T-helper 1 cell treated with Interleukin-12 subunit alpha and Interleukin-12 subunit beta and Interleukin-4 antibody, amounts not matched to agents 30 ng/mL and 1 ng/mL, for 36 hours (primary cell): ENCODE measurements around the gene ZDHHC19. TPM values are rescaled to one million over a fixed set of nuclear protein-coding genes. Genes with fewer than 3 reads are reported as not detected.

ENCODE experiments used
- intact Hi-C: fragments of 100-400 bp; cut with micrococcal nuclease; formaldehyde crosslinking; loops from one replicate; pipeline ENCODE4 v1.15.1; 2024
- total RNA-seq: library from RNA; stranded (reverse); gene quantifications from 2 replicates; pipeline ENCODE4 v1.2.3, GENCODE V29; 2022

Gene ZDHHC19
- total RNA-seq, 1 donor from 2014 or later, result not detected

GRCh38 chr3:196225086-196225485 lies 13.9 kb upstream of the ZDHHC19 start:
- intact Hi-C loops, result no loop called here

DNA sequence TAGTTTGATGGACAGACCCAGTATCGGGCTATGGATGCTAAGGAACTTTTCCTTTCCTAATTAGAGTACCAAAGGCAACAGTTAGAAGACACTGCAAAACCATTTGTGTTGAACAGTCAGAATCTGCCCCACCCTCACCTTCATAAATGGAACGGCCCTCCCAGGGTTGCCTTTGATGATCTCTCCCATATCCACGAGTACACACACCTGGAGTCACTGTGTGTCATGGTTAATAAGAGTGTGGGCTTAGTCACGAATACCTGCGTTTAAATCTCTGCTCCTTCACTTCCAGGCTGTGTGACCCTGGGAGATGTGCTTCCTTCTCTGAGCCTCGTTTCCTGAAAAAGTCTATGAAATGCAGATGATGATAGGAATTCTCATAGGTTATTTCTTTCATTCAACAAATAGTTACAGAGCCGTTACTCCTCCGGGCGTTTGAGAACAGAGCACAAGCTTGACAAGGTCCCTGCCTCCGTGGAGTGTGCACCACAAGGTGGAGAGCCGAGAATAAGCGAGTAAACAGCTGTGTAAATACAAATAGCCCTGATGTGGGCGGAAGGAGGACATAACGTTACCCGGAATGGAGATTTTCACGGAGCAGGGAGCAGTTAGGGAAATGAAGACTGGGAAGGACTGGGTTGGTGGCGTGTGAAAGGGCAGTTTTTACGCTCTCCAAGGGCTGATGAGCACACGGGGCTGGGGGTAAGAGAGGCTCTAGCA lies 11.8 kb upstream of the ZDHHC19 start:
- intact Hi-C loops, result no loop called here

GRCh38 chr3:196220991-196221390 lies 9.8 kb upstream of the ZDHHC19 start:
- intact Hi-C loops, result no loop called here

- intact Hi-C loops, result no loop called here
Measured at GRCh38 chr3:196220587-196220986, 9.4 kb upstream of the ZDHHC19 start.

DNA sequence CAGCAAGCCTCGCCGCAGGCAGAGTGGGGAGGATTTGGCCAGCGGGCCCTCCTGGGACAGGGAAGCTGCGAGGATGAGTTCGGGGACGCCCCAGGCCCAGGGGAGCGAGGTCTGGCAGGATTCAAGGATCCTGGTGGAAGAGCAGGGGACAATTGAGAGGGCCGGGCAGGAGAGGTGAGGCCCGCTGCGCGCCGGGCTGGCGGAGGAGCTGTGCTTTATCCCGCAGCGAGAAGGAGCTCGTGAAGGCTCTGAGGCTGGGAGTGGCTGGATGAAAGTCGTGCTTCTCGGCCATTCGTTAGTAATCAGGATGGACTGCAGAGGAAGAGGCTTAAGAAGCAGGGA lies 8.7 kb upstream of the ZDHHC19 start:
- intact Hi-C loops, result loop anchor here (1.0 to 2.0 kb wide), 3 partner anchors 12 to 212 kb away; partner anchors contain the start of gene UBXN7

- intact Hi-C loops, result loop anchor here (1.0 to 2.0 kb wide), 3 partner anchors 11 to 213 kb away; partner anchors contain the start of gene UBXN7
Measured at GRCh38 chr3:196219194-196219969, 8.2 kb upstream of the ZDHHC19 start.

DNA sequence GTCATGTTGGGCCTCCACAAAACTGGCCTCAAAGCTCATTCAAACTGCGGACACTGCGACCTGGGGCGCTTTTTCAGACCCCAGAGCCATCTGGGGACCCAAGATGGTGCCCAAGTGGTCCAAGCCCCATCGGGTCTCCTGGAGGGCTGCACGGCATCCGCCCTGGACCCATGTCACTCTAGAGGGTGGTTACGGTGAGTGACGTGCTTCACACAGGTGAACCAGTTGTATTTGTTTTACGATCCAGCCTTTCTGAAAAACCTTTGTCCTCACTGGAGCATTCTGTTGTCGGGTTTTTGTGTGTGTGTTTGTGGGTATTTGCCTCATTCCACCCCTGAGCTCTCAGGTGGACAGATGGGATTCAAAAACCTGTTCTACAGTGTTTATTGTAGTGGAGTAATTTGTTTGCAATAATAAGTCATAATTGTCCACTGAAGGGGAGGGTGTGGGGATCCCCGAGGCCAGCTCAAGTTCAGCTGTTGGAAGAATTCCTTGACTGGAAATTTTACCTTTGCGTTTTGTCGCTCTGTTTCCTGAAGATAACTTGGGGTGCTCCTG lies 7.0 kb upstream of the ZDHHC19 start:
- intact Hi-C loops, result loop anchor here (2.0 kb wide), 1 partner anchor 57 kb away; no protein-coding TSS in a partner anchor

DNA sequence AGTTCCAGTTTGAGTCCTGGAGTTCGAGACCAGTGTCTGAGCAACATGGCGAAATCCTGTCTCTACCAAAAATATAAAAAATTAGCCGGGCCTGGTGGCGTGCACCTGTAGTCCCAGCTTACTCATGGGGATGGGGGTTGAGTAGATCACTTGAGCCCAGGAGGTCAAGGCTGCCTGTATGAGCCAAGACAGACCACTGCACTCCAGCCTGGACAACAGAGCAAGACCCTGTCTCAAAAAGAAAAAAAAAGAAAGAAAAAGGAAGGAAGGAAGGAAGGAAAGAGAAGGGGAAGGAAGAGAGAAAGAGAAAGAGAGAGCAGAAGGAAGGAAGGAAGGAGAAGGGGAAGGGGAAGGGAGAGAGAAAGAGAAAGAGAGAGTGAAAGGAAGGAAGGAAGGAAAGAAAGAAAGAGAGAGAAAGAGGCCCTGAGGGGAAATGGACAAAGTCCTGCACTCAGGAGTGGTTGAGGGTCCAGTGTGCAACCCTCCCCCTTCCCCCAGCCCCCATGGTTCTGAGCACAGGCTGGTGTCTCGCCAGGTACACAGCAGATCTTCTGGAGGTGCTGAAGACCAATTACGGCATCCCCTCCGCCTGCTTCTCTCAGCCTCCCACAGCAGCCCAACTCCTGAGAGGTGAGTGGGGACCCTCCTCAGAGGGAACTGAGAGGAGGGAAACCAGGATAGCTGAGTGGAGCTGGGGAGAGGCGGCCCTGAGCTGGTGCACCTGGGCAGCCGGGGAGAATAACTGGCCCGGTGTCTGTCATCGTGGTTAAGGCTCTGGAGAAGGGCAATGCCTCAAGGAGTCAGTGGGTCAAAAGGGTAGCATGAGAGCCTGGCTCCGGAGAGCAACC lies 6.3 kb upstream of the ZDHHC19 start:
- intact Hi-C loops, result loop anchor here (2.0 kb wide), 1 partner anchor 57 kb away; no protein-coding TSS in a partner anchor

DNA sequence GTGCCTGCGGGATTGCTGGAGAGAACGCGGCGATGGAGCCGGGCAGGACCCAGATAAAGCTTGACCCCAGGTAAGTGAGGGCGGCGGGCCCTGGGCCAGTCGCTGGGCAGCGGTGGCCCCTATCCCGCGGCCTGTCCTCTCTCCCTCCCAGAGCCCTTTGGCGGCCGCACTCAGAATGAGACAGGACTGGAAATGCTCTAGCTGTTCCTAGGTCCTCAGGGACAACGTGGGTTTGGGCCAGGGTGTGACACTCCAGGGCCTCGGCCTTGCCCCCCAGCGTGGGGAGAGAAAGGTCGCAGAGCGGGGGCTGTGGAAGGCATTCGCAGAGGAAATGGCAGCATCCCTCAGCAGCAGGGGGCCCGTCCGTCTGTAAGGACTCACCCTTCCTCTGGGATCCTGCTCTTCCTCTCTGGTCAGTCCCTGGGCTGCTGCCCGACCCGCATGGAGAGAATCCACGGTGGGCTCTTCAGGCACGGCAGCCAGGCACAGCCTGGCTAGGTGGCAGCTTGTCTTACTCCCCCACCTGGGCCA lies 5.5 kb upstream of the ZDHHC19 start:
- intact Hi-C loops, result no loop called here

DNA sequence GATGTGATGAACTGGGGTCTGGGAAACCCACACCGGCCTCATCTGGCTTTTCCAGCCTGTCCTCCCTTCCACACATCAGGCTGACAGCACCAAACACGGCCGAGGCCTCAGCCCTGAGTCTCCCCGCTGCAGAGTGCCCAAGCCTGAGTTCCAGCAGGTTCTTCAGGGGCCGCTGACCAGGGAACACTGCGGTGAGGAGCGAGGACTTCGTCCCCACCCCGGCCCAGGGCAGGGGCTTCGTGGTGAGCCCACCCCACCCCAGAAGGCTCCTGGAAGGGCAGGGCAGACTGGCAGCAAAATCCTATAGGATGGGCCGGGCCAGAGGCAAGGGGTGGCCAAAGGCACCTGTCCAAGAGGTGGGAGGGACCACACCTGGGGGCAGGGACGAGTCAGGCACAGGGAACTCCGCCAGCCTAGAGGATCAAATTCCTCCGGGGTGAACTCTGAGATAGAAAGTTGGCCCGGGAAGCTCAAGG lies 4.9 kb upstream of the ZDHHC19 start, which contains the start of gene SLC51A:
Gene SLC51A, plus strand, starts transcription at position 446 of the 476 bp plus-strand sequence. CDS start 179 bp downstream, outside the sequence.
- intact Hi-C loops, result no loop called here

- intact Hi-C loops, result no loop called here
Measured at GRCh38 chr3:196215493-196216020, 4.4 kb upstream of the ZDHHC19 start.

DNA sequence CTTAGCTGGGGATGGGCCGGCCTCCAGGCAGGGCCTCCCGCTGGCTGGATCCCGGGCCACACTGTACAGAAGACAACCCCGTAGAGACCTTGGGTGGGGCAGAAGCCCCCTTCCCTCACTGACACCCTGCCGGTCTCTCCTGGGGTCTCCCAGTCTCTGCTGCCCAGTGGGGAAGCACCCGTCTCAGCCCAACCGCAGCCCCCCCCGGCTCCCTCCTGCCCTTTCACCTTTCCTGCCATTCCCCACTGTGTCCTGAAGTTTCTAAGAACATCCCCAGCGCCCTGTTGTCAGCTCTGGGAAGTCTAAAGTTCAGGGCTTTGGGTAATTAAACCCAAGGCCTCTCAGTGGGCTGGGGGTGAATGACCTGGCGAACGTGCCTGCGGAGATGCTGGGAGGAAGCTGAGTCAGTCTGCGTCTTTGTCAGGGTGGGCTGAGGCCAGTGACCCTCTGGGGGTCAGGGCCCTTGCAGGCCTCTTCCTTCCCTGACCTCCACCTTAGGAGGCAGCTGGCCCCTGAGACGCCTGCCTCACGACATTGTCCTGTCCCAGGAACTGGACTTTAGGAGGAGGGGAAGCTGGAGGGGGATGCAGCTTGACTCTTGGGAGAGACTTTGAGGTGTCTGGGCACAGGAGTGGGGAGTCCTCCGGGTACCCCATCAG lies 3.7 kb upstream of the ZDHHC19 start:
- intact Hi-C loops, result no loop called here

GRCh38 chr3:196209944-196210672 lies 1.1 kb downstream of the ZDHHC19 start:
- intact Hi-C loops, result loop anchor here (5.0 kb wide), 5 partner anchors 67 to 523 kb away; partner anchors contain the start of genes CEP19, PIGX and TNK2

GRCh38 chr3:196208942-196209695 lies 2.1 kb downstream of the ZDHHC19 start:
- intact Hi-C loops, result loop anchor here (1.0 to 5.0 kb wide), 6 partner anchors 10 to 522 kb away; partner anchors contain the start of genes CEP19, PIGX and TNK2

DNA sequence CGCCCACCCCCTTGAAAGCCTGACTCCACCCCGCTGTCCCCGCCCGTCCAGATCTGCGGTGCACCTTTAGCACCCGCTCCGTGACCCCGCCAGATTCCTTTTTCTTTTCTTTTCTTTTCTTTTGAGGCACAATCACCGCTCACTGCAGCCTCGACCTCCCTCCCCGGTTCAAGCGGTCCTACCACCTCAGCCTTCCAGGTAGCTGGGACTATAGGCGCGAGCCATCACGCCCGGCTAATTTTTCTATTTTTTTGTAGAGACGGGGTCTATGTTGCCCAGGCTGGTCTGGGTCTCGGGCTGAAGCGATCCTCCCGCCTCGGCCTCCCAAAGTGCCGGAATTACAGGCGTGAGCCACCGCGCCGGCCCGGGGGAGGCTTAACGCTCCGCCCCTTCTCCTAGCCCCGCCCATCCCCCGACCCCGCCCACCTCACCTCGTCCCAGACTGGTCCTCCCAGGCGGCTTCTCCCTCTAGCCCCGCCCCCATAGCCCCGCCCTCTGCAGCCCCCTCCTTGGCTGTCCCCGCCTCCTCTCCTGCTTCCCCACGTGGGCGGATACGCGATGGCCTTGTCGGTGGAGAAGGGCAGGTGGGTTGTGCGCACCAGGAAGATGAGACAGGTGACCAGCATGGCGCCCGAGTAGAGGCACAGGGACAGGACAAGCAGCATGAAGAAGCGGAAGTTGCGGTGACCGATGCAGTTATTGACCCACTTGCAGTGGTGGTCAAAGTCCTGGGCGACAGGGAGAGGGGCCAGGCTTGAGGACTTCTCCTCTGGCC lies 3.2 kb downstream of the ZDHHC19 start:
- intact Hi-C loops, result loop anchor here (1.0 to 5.0 kb wide), 6 partner anchors 11 to 521 kb away; partner anchors contain the start of genes CEP19, PIGX and TNK2

- intact Hi-C loops, result loop anchor here (5.0 kb wide), 5 partner anchors 70 to 520 kb away; partner anchors contain the start of genes CEP19, PIGX and TNK2
Measured at GRCh38 chr3:196207159-196207832, 3.9 kb downstream of the ZDHHC19 start.
